Cardiac muscle cell (in vitro differentiated cells and primary cell): ENCODE data around the gene PRAMEF9. TPM values are rescaled to one million over a fixed set of nuclear protein-coding genes. Genes with fewer than 3 reads are reported as not detected.
"Not testable (repeated sequence)": the region's sequence is repeated elsewhere in the genome, so short reads cannot be mapped to it uniquely, and the experiment has no call there.

Source experiments
- DNase-seq, 2 donors: peaks; one replicate each; pipeline versions ENCODE4 v3.0.0 to v3.0.0-alpha.2; 2010 to 2017; ENCODE audit warnings: low read depth in 1 of 2, low spot score in 1 of 2
- H3K27ac ChIP-seq: fragments of 200-600 bp; sonication (generic); 2 replicates; pipeline ENCODE4 v1.5.1; 2016
- H3K27me3 ChIP-seq: fragments of 200-600 bp; sonication (generic); 2 replicates; pipeline ENCODE4 v1.6.0; 2016; ENCODE audit warnings: control low read depth
- H3K36me3 ChIP-seq: fragments of 200-600 bp; sonication (generic); 2 replicates; pipeline ENCODE4 v1.5.1; 2016; ENCODE audit warnings: control low read depth
- H3K4me1 ChIP-seq: fragments of 200-600 bp; sonication (generic); 2 replicates; pipeline ENCODE4 v1.8.1; 2017; ENCODE audit warnings: low read depth, mild to moderate bottlenecking, mixed run types
- H3K4me3 ChIP-seq: fragments of 200-600 bp; sonication (generic); 2 replicates; pipeline ENCODE4 v1.5.1; 2016; ENCODE audit warnings: mild to moderate bottlenecking
- H3K9me3 ChIP-seq: fragments of 200-600 bp; sonication (generic); 2 replicates; pipeline ENCODE4 v1.5.1; 2017; ENCODE audit warnings: low read depth, mild to moderate bottlenecking, control low read depth
- polyA plus RNA-seq: library from polyadenylated mRNA; unstranded; fragments of >200 nt; fragmentation: Nextera tagmentation; extraction: Ambion mirVana; gene quantifications from 2 replicates; pipeline ENCODE4 v1.2.1, GENCODE V29; 2016
- total RNA-seq: library from RNA; depleted of rRNA; stranded (reverse); fragments of >200 nt; gene quantifications from 2 replicates; pipeline ENCODE4 v1.2.3, GENCODE V29; 2016
- TF ChIP-seq, protein P1 (sequence below): IDR thresholded peaks from 2 replicates; pipeline ENCODE4 v1.5.1; 2012; ENCODE audit warnings: low read depth, mild to moderate bottlenecking, low read length

The PRAMEF9 gene
- total RNA-seq, result not detected in 2 replicates
- polyA plus RNA-seq, result not detected in 2 replicates

GRCh38 chr1:13171548-13171947 lies at the start of gene PRAMEF9:
TSS of gene PRAMEF9 (plus strand) at chr1:13171848. CDS start at chr1:13175281, 3,433 bp downstream.
- not testable (repeated sequence) for DNase-seq, H3K4me1 ChIP-seq, H3K27me3 ChIP-seq, H3K9me3 ChIP-seq, H3K36me3 ChIP-seq, H3K4me3 ChIP-seq, H3K27ac ChIP-seq

DNA sequence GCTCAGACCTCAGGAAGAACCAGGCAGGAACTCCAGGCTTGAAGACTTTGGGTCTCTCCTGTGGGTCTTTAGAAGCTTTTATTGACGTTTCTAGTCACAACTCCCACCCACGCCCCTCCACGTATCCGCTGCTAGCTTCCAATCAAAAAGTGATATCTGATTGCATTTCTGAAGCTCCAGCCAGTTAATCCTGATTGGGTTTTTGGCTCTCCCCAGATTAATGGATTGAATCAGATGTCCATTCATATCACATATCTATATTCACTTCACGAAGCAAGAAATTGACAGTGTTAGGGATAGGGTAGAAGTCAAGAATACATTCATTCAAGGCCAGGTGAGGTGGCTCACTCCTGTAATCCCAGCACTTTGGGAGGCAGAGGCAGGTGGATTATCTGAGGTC lies 15.7 kb upstream of the PRAMEF9 start, which contains the start of gene PRAMEF26:
Gene PRAMEF26, minus strand, starts transcription at position 101 of the 400 bp plus-strand sequence. CDS start 2,914 bp downstream, outside the sequence.
- H3K27ac ChIP-seq, DNase-seq, H3K9me3 ChIP-seq, H3K4me3 ChIP-seq, H3K4me1 ChIP-seq, H3K27me3 ChIP-seq, H3K36me3 ChIP-seq: not testable (repeated sequence)

DNA sequence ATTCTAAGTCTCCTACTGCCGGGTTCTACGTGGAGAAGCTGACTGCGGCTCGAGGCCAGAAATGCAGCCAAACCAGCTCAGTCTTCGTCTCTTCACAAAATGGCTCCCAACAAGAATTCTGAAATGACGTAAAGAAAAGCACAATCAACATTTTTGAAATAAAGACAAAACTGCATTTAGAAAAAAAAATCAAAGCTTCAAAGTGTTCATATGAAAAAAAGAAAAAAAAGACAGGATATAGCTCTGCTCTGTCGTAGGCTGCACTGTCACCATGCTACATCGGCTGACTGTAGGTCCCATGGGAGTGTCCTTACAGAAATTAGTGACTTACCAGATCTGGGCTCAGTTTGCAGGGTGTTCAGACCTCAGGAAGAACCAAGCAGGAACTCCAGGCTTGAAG lies 6.1 kb upstream of the PRAMEF9 start, which contains the start of gene HNRNPCL4:
Gene HNRNPCL4, minus strand, starts transcription at position 101 of the 400 bp plus-strand sequence. CDS start 164 bp downstream, outside the sequence.
- H3K27me3 ChIP-seq, H3K9me3 ChIP-seq, H3K4me1 ChIP-seq, H3K4me3 ChIP-seq, H3K36me3 ChIP-seq, DNase-seq, H3K27ac ChIP-seq: not testable (repeated sequence)

DNA sequence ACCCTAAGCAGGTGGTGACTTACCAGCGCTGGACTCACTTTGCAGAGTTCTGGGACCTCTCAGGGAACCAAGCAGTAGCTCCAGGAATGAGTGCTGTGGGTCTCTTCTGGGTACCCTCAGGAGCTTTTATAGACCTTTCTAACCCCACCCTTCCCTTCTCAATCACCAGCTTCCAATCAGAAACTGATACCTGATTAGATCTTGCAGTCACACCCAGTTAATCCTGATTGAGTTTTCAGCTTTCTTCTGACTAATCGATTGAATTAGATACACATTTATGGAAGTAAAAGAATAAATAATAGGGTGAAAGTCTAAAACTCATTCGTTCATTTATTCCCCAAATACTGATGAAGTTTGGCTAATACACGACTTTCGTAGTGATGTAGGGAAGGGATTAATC lies 29.7 kb downstream of the PRAMEF9 start, which contains the start of gene PRAMEF13:
Gene PRAMEF13, minus strand, starts transcription at position 101 of the 400 bp plus-strand sequence. CDS start 1,820 bp downstream, outside the sequence.
- not testable (repeated sequence) for H3K36me3 ChIP-seq, H3K27me3 ChIP-seq, H3K4me1 ChIP-seq, H3K9me3 ChIP-seq, H3K27ac ChIP-seq, H3K4me3 ChIP-seq, DNase-seq

- not testable (repeated sequence) for H3K27me3 ChIP-seq, H3K4me1 ChIP-seq, H3K9me3 ChIP-seq, H3K36me3 ChIP-seq, H3K4me3 ChIP-seq, H3K27ac ChIP-seq, DNase-seq
These were observed 37.1 kb downstream of the PRAMEF9 start for GRCh38 chr1:13208712-13209111.

- H3K4me1 ChIP-seq, H3K27ac ChIP-seq, DNase-seq, H3K9me3 ChIP-seq, H3K27me3 ChIP-seq, H3K36me3 ChIP-seq, H3K4me3 ChIP-seq: not testable (repeated sequence)
These were observed 45.0 kb downstream of the PRAMEF9 start for GRCh38 chr1:13216619-13217018.

GRCh38 chr1:13219203-13219602 lies 47.6 kb downstream of the PRAMEF9 start:
- not testable (repeated sequence) for H3K4me3 ChIP-seq, H3K27ac ChIP-seq, H3K36me3 ChIP-seq, DNase-seq, H3K27me3 ChIP-seq, H3K9me3 ChIP-seq, H3K4me1 ChIP-seq

DNA sequence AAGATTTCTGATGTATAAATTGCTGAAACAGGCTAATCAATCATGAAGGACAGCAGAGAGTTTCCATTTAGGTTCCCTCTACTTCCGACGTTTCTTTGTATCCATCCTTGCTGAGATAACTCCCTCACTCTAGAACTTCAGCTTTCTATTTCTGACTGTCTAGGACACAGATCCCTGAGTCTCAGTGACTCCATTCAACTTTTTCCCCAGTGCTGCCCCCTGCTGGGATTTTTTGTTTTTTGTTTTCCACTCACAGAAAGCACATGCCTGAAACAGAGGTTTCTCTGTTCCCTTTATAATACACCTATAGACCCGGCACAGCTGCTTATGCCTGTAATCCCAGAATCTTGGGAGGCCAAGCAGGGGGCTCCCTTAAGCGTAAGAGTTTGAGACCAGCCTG lies 51.1 kb downstream of the PRAMEF9 start:
- H3K4me1 ChIP-seq, H3K36me3 ChIP-seq, H3K27me3 ChIP-seq, DNase-seq, H3K4me3 ChIP-seq, H3K27ac ChIP-seq, H3K9me3 ChIP-seq: not testable (repeated sequence)

DNA sequence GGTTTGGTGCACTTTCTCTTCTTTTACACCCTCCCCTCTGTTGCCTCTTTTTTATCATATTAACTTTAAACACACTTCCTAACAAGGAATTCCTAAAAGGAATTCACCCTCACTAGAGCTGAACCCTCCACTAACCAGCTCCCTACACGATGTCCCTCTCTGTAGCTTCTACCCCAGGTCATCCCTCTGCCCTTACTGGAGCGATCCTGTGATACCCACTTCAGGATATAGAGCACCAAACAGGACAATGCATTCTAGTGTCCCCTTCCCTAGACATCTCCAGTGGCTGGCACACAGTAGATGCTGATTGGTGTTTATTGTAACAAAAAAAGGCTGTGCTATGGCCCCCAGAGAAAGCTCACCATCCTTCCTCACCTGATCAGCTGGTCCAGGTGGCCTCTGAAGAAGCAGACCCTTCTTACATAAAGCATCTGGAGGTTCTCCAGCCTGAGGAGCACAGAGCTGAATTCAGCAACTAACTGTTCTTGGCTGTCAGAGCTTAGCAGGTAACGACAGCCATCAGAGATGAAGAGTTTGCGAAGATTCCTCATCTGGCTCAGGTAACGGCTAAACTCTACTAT lies 52.9 kb downstream of the PRAMEF9 start:
- Histone ChIP-seq H3K4me3 (no peak overlapping the region), H3K4me1 (no peaks in the 10 kb centered on the region), H3K36me3 (no peaks in the 10 kb centered on the region), H3K27ac (no peak overlapping the region), H3K9me3 (no peaks in the 10 kb centered on the region), H3K27me3 (no peaks in the 10 kb centered on the region)
- DNase-seq, result no peak
- TF ChIP-seq, protein P1, sequence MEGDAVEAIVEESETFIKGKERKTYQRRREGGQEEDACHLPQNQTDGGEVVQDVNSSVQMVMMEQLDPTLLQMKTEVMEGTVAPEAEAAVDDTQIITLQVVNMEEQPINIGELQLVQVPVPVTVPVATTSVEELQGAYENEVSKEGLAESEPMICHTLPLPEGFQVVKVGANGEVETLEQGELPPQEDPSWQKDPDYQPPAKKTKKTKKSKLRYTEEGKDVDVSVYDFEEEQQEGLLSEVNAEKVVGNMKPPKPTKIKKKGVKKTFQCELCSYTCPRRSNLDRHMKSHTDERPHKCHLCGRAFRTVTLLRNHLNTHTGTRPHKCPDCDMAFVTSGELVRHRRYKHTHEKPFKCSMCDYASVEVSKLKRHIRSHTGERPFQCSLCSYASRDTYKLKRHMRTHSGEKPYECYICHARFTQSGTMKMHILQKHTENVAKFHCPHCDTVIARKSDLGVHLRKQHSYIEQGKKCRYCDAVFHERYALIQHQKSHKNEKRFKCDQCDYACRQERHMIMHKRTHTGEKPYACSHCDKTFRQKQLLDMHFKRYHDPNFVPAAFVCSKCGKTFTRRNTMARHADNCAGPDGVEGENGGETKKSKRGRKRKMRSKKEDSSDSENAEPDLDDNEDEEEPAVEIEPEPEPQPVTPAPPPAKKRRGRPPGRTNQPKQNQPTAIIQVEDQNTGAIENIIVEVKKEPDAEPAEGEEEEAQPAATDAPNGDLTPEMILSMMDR, result no peak

GRCh38 chr1:13225675-13226204 lies 54.1 kb downstream of the PRAMEF9 start, which contains the start of gene PRAMEF18:
TSS of gene PRAMEF18 (minus strand) at chr1:13226154. CDS start at chr1:13226106, 48 bp downstream.
- not testable (repeated sequence) for H3K9me3 ChIP-seq

DNA sequence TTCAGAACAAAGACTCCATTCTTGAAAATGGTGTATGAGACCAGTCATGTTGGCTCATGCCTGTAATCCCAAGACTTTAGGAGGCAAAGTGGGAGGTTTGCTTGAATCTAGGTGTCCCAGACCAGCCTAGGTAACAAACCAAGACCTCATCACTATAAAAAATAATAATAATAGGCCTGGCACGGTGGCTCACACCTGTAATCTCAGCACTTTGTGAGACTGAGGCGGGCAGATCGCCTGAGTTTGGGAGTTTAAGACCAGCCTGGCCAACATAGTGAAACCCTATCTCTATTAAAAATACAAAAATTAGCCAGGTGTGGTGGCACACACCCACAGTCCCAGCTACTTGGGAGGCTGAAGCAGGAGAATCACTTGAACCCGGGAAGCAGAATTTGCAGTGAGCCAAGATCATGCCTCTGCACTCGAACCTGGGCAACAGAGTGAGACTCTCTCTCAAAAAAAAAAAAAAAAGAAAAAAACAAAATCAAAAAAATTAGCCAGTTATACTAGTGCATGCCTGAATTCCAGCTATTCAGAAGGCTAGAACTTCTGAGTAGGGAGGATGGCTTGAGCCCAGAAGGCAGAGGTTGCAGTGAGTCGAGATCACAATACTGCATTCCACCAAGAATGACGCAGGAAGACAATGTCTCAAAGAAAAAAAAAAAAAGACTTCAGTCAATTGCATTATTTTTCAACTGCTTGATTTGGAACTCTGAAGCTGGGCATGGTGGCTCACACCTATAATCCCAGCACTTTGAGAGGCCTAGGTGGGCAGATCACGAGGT lies 55.8 kb downstream of the PRAMEF9 start:
- not testable (repeated sequence) for H3K27ac ChIP-seq, H3K9me3 ChIP-seq, H3K4me1 ChIP-seq, H3K36me3 ChIP-seq, H3K27me3 ChIP-seq, H3K4me3 ChIP-seq, DNase-seq

More at GRCh38 chr1:13225675-13226204, 54.1 kb downstream of the PRAMEF9 start, which contains the start of gene PRAMEF18:
- not testable (repeated sequence) for H3K27ac ChIP-seq, H3K4me3 ChIP-seq, H3K36me3 ChIP-seq, DNase-seq, H3K4me1 ChIP-seq, H3K27me3 ChIP-seq
